ENCODE data around the gene FAM98C. TPM values are rescaled to one million over a fixed set of nuclear protein-coding genes. Genes with fewer than 3 reads are reported as not detected.

FAM98C gene
- total RNA-seq, 6 donors from 2014 or later: 16.0 to 75.4 (median 24.2) TPM

DNA sequence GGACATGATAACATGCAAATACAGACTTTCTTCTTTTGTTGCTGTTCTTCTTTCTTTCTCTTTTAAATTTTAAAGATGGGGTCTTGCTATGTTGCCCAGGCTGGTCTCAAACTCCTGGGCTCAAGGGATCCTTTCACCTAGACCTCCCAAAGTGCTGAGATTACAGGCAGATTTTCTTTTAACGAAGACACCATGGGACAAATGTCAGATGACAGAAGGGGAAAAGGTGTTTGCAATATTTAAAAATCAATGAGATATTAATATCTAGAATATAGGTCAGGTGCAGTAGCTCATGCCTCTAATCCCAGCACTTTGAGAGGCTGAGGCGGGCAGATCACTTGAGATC lies 26.9 kb downstream of the FAM98C start:
- 80 to 93% methylated on average over 2 of the region's 2 CpGs for WGBS, 2 donors
- peaks cover 0 to 13% (median 5%) of the 10 kb centered on the region in 4 donors for H3K27me3 ChIP-seq
- TF ChIP-seq EP300 (IDR thresholded peaks at IDR 0.05) (no peak), POLR2AphosphoS5 (IDR thresholded peaks at IDR 0.05) (no peak), POLR2A (IDR thresholded peaks at IDR 0.05) (no peak)
- TF ChIP-seq, protein P1, sequence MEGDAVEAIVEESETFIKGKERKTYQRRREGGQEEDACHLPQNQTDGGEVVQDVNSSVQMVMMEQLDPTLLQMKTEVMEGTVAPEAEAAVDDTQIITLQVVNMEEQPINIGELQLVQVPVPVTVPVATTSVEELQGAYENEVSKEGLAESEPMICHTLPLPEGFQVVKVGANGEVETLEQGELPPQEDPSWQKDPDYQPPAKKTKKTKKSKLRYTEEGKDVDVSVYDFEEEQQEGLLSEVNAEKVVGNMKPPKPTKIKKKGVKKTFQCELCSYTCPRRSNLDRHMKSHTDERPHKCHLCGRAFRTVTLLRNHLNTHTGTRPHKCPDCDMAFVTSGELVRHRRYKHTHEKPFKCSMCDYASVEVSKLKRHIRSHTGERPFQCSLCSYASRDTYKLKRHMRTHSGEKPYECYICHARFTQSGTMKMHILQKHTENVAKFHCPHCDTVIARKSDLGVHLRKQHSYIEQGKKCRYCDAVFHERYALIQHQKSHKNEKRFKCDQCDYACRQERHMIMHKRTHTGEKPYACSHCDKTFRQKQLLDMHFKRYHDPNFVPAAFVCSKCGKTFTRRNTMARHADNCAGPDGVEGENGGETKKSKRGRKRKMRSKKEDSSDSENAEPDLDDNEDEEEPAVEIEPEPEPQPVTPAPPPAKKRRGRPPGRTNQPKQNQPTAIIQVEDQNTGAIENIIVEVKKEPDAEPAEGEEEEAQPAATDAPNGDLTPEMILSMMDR (IDR thresholded peaks at IDR 0.05): no peak
- ATAC-seq (ENCODE audit: low FRiP score in 2 of 2): no peak
- H3K4me1 ChIP-seq: peaks cover 0 to 11% (median 8%) of the 10 kb centered on the region in 4 donors
- no peak for DNase-seq
- no peak overlapping the region for H3K4me3 ChIP-seq
- H3K36me3 ChIP-seq: no peaks in the 10 kb centered on the region
- no peaks in the 10 kb centered on the region for H3K9me3 ChIP-seq
- H3K27ac ChIP-seq: no peak overlapping the region

DNA sequence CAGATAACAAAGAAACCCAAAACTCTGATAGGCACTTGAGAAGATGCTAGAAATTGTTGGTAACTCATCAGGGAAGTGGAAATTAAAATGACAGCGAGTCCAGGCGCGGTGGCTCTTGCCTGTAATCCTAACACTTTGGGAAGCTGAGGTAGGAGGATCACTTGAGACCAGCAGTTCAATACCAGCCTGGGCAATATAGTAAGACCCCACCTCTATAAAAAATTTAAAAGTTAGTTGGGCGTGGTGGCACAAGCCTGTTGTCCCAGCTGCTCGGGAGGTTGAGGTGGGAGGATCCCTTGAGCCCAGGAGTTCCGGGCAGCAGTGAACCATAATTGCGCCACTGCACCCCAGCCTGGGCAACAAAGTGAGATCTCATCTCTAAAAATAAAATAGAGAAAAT lies 28.0 kb downstream of the FAM98C start:
- peaks cover 0 to 14% (median 5%) of the 10 kb centered on the region in 4 donors for H3K27me3 ChIP-seq
- no peak overlapping the region for H3K4me3 ChIP-seq
- TF ChIP-seq POLR2A (IDR thresholded peaks at IDR 0.05): no peak
- DNase-seq (no peak), ATAC-seq (ENCODE audit: low FRiP score in 2 of 2) (no peak)
- no peak overlapping the region for H3K27ac ChIP-seq
- H3K9me3 ChIP-seq: no peaks in the 10 kb centered on the region
- WGBS, 2 donors: 87 to 90% methylated on average over 7 of the region's 7 CpGs
- H3K36me3 ChIP-seq: no peaks in the 10 kb centered on the region
- H3K4me1 ChIP-seq: peaks cover 0 to 10% (median 6%) of the 10 kb centered on the region in 4 donors

DNA sequence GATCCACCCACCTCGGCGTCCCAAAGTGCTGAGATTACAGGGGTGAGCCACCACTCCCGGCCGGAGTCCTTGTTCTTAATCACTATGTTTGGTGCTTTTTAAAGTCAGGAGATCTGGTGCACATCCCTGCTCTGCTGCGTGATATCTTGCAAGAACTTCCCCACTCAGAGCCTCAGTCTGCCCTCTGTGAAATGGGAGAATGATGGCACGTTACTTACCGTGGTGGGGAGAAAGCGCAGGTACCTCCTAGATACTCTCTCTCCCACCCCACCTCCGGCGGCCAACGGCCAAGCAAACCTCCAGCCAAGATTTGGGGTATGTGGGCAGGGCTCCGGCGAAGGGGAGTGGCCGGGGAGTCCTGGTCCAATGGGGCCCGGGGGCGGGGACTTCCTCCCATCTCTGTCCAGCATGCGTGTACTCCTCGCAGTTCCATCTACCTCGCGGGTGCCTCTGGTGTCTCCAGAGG lies 30.4 kb downstream of the FAM98C start, which contains the start of gene RYR1:
RYR1 (plus strand) TSS at position 424 of the 466 bp plus-strand sequence. CDS start 139 bp downstream, outside the sequence.
- H3K9me3 ChIP-seq: no peaks in the 10 kb centered on the region
- DNase-seq: peak; percentile 77 to 78
- TF ChIP-seq POLR2AphosphoS5 (IDR thresholded peaks at IDR 0.05): no peak
- TF ChIP-seq EP300 (IDR thresholded peaks at IDR 0.05): no peak
- TF ChIP-seq, protein P1 (IDR thresholded peaks at IDR 0.05): no peak
- TF ChIP-seq POLR2A (IDR thresholded peaks at IDR 0.05): no peak
- no peak within 1 kb of the TSS for H3K27ac ChIP-seq
- peak within 1 kb of the TSS in 2 of 4 donors; percentile 15 to 30 for H3K4me3 ChIP-seq
- H3K36me3 ChIP-seq: no peaks in the 10 kb centered on the region
- peak; percentile 51 to 77 for ATAC-seq (ENCODE audit: low FRiP score in 2 of 2)
- WGBS, 2 donors: 17 to 23% methylated on average over 14 to 20 of the region's 20 CpGs
- peaks cover 0 to 14% (median 5%) of the 10 kb centered on the region in 4 donors for H3K27me3 ChIP-seq
- peaks cover 0 to 10% (median 4%) of the 10 kb centered on the region in 4 donors for H3K4me1 ChIP-seq

DNA sequence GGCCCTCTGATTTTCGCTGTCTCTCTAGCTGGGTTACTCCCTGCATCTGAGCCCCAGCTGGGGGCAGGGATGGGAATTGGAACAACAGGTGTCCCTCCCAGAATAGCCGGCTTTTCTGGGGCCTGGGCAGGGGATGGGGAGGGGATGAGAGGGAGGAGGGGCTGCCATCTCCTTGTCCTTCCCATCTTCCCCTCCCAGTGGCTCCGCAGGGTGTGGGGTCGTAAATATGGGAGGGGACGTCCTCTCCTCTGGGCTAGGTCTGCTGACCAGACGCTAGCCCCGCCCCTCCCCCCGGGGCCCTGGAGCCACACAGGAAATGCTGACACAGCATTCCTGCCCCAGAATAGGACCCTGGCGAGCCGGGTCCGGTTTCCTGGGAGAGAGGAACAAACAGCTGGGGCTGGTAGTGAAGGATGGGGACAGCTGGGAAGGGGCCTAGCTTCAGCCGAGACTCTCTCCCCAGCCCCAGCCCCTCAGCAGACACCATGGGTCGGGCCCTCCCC lies 31.7 kb downstream of the FAM98C start:
- Histone ChIP-seq H3K4me1 (peaks cover 0 to 10% (median 4%) of the 10 kb centered on the region in 4 donors), H3K4me3 (no peak overlapping the region)
- peak in 1 of 2 donors; percentile 25 for ATAC-seq (ENCODE audit: low FRiP score in 2 of 2)

DNA sequence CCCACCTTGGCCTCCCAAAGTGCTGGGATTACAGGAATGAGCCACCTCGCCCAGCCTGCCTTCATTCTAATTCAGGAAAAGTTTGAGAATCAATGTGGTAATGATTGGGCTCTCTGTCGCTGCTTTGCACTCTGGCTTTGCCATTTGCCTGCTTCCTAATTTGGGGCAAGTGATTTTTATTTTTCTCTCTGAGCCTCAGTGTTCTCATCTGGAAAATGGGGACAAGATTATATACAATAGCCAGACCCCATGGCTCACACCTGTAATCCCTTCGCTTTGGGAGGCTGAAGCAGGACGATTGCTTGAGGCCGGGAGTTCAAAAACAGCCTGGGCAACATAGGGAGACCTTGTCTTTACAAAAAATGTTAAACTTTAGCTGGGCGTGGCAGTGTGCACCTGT lies 34.4 kb downstream of the FAM98C start:
- Histone ChIP-seq H3K9me3 (no peaks in the 10 kb centered on the region), H3K27me3 (peaks cover 0 to 14% (median 5%) of the 10 kb centered on the region in 4 donors), H3K36me3 (no peaks in the 10 kb centered on the region), H3K27ac (no peak overlapping the region), H3K4me3 (no peak overlapping the region), H3K4me1 (peaks cover 0 to 10% (median 4%) of the 10 kb centered on the region in 4 donors)
- ATAC-seq (ENCODE audit: low FRiP score in 2 of 2) (no peak), DNase-seq (no peak)
- TF ChIP-seq EP300 (IDR thresholded peaks at IDR 0.05) (no peak), POLR2AphosphoS5 (IDR thresholded peaks at IDR 0.05) (no peak), POLR2A (IDR thresholded peaks at IDR 0.05) (no peak)
- TF ChIP-seq, protein P1 (IDR thresholded peaks at IDR 0.05): no peak
- WGBS, 2 donors: 93 to 95% methylated on average over 6 of the region's 6 CpGs

More for the DNA sequence above, 31.7 kb downstream of the FAM98C start:
- no peak for DNase-seq
- no peak for TF ChIP-seq EP300 (IDR thresholded peaks at IDR 0.05)
- Histone ChIP-seq H3K27ac (no peak overlapping the region), H3K27me3 (peaks cover 0 to 14% (median 5%) of the 10 kb centered on the region in 4 donors), H3K9me3 (no peaks in the 10 kb centered on the region), H3K36me3 (no peaks in the 10 kb centered on the region)
- 18 to 25% methylated on average over 2 to 13 of the region's 13 CpGs for WGBS, 2 donors

DNA sequence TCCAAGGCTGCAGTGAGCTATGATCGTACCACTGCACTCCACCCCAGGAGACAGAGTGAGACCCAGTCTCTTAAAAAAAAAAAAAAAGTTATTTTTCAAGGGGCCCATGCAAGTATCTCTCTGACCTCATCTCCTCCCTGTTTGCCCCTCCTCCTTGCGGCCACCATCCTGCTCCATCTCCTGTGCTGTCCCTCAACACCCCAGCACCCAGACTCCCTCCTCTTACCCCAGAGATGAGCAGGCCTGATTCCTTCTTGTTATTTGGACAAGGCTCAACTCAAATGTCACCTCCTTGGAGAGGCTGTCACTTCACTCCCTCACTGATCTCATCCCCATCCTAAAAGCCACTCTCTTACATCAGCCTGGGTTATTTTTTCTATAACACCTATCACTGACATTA lies 35.0 kb downstream of the FAM98C start:
- ATAC-seq (ENCODE audit: low FRiP score in 2 of 2): no peak
- H3K27ac ChIP-seq: no peak overlapping the region
- no peaks in the 10 kb centered on the region for H3K36me3 ChIP-seq
- TF ChIP-seq POLR2A (IDR thresholded peaks at IDR 0.05) (no peak), POLR2AphosphoS5 (IDR thresholded peaks at IDR 0.05) (no peak), EP300 (IDR thresholded peaks at IDR 0.05) (no peak)
- TF ChIP-seq, protein P1 (IDR thresholded peaks at IDR 0.05): no peak
- H3K9me3 ChIP-seq: no peaks in the 10 kb centered on the region
- peaks cover 0 to 14% (median 5%) of the 10 kb centered on the region in 4 donors for H3K27me3 ChIP-seq
- WGBS, 2 donors: 88 to 97% methylated on average over 2 of the region's 2 CpGs
- no peak overlapping the region for H3K4me3 ChIP-seq
- H3K4me1 ChIP-seq: peaks cover 0 to 10% (median 4%) of the 10 kb centered on the region in 4 donors
- no peak for DNase-seq

Data from upper lobe of left lung (tissue), 6 donors.